Renal cortex interstitium (tissue), 15 donors: Measurements from ENCODE around the gene NAP1L1. TPM values are rescaled to one million over a fixed set of nuclear protein-coding genes. Genes with fewer than 3 reads are reported as not detected.

Experiments
- DNase-seq, 11 donors: peaks; one replicate each; pipeline ENCODE4 v3.0.0-alpha.2; 2013; ENCODE audit warnings: low read depth in 9 of 11, low spot score in 4 of 11; ENCODE audit errors: extremely low read depth in 1 of 11
- long read RNA-seq, 16 experiments: transcript quantifications; one replicate each; lab custom pipeline, GENCODE V29; 2026
- polyA plus RNA-seq, 3 donors: library from polyadenylated mRNA; unstranded; fragments of 120-200 nt; gene quantifications; one replicate each; pipeline ENCODE4 v1.2.1, GENCODE V29; 2013; ENCODE audit not compliant: insufficient read length in 3 of 3

Gene NAP1L1, protein sequence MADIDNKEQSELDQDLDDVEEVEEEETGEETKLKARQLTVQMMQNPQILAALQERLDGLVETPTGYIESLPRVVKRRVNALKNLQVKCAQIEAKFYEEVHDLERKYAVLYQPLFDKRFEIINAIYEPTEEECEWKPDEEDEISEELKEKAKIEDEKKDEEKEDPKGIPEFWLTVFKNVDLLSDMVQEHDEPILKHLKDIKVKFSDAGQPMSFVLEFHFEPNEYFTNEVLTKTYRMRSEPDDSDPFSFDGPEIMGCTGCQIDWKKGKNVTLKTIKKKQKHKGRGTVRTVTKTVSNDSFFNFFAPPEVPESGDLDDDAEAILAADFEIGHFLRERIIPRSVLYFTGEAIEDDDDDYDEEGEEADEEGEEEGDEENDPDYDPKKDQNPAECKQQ
- 1,000 to 10,000 TPM in 1 of 3 donors, 100 to 1,000 TPM in 2; 790 to 1,090 (median 937) TPM for polyA plus RNA-seq
- long read RNA-seq, donor 1, full-length matches to known transcripts: 53 of 285 reads
- long read RNA-seq, donor 1, partial matches to known transcripts: 226 of 285 reads
- long read RNA-seq, donor 1, other reads (novel, unspliced or antisense): 6 of 285 reads
- long read RNA-seq, donor 2, full-length matches to known transcripts: 46 of 142 reads
- long read RNA-seq, donor 2, partial matches to known transcripts: 90 of 142 reads
- long read RNA-seq, donor 2, other reads (novel, unspliced or antisense): 6 of 142 reads
- long read RNA-seq, donor 3, full-length matches to known transcripts: 103 of 239 reads
- long read RNA-seq, donor 3, partial matches to known transcripts: 96 of 239 reads
- long read RNA-seq, donor 3, other reads (novel, unspliced or antisense): 40 of 239 reads
- long read RNA-seq, donor 4, full-length matches to known transcripts: 51 of 103 reads
- long read RNA-seq, donor 4, partial matches to known transcripts: 33 of 103 reads
- long read RNA-seq, donor 4, other reads (novel, unspliced or antisense): 19 of 103 reads
- long read RNA-seq, donor 5: 0 reads
- long read RNA-seq, donor 6, full-length matches to known transcripts: 66 of 177 reads
- long read RNA-seq, donor 6, partial matches to known transcripts: 93 of 177 reads
- long read RNA-seq, donor 6, other reads (novel, unspliced or antisense): 18 of 177 reads
- long read RNA-seq, donor 7, full-length matches to known transcripts: 96 of 270 reads
- long read RNA-seq, donor 7, partial matches to known transcripts: 140 of 270 reads
- long read RNA-seq, donor 7, other reads (novel, unspliced or antisense): 34 of 270 reads
- long read RNA-seq, donor 8, full-length matches to known transcripts: 91 of 371 reads
- long read RNA-seq, donor 8, partial matches to known transcripts: 249 of 371 reads
- long read RNA-seq, donor 8, other reads (novel, unspliced or antisense): 31 of 371 reads
- long read RNA-seq, donor 9, full-length matches to known transcripts: 71 of 155 reads
- long read RNA-seq, donor 9, partial matches to known transcripts: 53 of 155 reads
- long read RNA-seq, donor 9, other reads (novel, unspliced or antisense): 31 of 155 reads
- long read RNA-seq, donor 10, full-length matches to known transcripts: 73 of 182 reads
- long read RNA-seq, donor 10, partial matches to known transcripts: 96 of 182 reads
- long read RNA-seq, donor 10, other reads (novel, unspliced or antisense): 13 of 182 reads
- long read RNA-seq, donor 11, full-length matches to known transcripts: 43 of 84 reads
- long read RNA-seq, donor 11, partial matches to known transcripts: 29 of 84 reads
- long read RNA-seq, donor 11, other reads (novel, unspliced or antisense): 12 of 84 reads
- long read RNA-seq, donor 12, full-length matches to known transcripts: 27 of 65 reads
- long read RNA-seq, donor 12, partial matches to known transcripts: 38 of 65 reads
- long read RNA-seq, donor 12, other reads (novel, unspliced or antisense): 0 of 65 reads
- long read RNA-seq, donor 13: 0 reads
- long read RNA-seq, donor 14, full-length matches to known transcripts: 72 of 132 reads
- long read RNA-seq, donor 14, partial matches to known transcripts: 41 of 132 reads
- long read RNA-seq, donor 14, other reads (novel, unspliced or antisense): 19 of 132 reads
- long read RNA-seq, donor 15, full-length matches to known transcripts: 45 of 59 reads
- long read RNA-seq, donor 15, partial matches to known transcripts: 8 of 59 reads
- long read RNA-seq, donor 15, other reads (novel, unspliced or antisense): 6 of 59 reads
- long read RNA-seq, donor 16, full-length matches to known transcripts: 193 of 407 reads
- long read RNA-seq, donor 16, partial matches to known transcripts: 155 of 407 reads
- long read RNA-seq, donor 16, other reads (novel, unspliced or antisense): 59 of 407 reads

DNA sequence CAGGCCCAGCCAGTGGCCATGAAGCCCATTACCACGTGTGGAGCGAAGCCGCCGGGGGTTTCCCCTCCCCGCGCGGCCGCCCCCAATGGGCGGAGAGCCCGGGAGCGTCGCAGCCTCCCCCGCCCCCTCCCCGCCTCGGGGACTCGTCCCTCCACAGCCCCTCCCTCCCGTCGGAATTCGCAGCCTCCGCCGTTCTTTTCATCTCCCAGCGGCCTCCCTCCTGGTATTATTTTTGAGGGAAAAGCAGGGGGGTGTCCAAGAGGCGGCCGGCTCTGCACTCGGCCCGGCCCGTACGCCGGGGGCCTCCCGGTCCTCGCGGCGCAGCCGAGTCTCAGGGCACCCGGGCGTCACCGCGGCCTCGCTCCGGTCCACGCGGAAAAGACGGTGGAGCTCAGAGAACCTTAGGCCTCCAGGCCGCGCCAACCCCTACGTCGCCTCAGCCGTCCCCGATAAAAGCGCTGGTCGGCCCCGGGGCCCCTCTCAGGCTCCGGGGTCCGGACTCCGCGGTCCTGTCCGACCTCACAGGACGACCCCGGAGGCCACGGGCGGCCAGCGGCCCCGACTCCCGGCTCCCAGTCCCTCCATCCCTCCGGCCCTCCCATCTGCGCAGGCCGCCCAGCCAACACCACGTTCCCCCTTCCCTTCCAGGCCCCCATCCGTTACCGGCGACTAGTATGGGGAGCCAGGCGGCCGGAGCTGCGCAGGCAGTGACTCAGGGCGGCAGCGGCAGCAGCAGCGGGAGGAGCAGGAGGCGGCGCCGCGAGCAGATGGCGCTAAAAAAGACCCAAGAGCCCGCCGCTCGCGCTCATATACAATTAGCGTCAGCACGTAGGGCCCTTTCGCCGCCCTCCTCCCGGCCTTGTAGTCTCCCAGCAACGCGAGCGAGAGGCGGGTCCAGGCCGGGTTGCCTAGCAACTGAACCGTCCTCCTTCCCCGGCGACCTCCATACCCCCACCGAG is at the start of gene NAP1L1:
NAP1L1 (minus strand) TSS at position 782 of the 959 bp plus-strand sequence. CDS start 10,466 bp downstream, outside the sequence.
- DNase-seq: peak; percentile 74 to 96 (median 95)

DNA sequence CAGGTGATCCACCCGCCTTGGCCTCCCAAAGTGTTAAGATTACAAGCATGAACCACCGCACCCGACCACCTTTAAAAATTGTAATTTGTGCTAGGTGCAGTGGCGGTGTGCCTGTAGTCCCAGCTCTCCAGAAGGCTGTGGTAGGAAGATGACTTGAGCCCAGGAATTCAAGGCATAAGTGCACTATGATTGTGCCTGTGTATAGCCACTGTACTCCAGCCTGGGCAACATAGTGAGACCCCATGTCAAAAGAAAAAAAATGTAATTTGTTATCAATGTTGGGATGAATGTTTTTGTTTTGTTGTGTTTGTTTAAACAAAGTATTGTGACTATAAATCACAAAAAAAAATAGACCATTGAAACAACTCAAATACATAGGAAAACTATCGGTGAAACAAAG is 43.1 kb upstream of the NAP1L1 start:
- DNase-seq: no peak

DNA sequence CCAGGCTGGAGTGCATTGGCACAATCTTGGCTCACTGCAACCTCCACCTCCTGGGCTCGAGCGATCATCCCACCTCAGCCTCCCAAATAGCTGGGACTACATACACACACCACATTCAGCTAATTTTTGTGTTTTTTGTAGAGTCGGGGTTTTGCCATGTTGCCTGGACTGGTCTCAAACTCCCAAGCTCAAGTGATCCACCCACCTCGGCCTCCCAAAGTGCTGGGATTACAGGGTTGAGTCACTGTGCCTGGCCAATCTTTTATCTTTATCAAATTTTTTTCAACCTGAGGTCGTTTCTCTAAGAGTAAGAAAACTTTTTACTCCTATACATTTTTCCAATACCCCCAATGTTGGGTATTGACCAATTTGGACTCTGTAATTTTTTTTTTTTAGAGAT is 40.0 kb upstream of the NAP1L1 start:
- DNase-seq: no peak

DNA sequence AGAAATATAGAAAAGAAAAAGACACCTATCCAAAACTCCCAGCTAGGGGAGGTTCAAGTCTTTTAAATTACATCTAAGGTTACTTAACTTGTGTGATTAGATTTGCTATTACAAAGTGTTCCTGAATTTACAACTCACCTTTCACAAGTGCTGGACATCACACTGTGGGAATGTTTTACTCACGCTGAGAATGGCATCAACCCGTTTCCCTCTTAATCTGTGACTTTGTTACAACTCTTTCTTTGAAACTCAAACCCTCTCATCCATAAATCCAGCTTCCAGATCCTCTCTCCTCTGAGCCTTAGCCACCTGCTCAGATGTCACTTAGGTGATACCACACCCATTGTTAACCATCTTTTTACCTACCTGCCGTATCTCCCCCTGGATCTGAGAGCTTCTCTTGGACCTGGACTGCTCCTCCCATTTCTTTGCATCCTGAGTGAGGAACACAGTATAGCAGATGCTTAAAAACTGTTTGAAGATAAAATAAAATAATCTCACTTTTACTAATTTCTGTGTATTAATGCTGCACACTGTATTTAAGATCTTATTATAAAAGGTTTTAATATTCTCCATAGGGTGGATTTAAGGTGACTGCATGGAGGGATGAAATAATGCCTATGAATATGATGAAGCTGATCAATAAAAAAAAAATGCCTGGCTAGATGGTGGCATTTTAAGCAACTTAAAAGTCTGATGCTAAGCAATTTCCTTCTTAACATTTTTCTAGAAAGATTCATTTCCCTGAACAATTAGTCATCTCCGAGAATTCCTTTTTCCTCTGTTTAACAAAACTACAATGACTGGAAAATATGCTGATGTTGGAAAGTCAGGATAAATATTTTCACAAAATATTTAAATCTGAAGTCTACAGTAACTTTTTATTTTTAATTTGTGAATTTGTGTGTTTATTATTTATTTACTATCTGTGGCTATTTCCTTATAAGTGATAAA is 39.1 kb upstream of the NAP1L1 start:
- no peak for DNase-seq

DNA sequence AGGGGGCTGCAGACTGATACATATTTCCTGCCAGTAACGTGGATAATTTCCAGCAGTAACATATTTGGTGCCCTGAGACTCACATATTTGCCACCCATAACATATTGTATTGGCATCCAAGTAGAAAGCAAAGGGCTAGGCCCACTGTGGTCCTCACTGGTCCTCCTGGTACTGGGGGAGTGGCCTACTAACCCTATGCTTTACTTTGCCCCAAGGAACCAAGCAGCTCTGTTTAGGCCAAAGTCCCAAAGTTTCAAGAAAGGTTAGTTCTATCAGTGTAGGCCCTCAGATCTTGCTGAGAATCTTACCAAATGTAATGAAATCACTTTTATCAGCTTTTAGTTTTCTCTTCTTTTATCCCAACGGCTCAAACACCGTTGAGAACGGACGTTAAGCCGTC is 35.4 kb upstream of the NAP1L1 start:
- DNase-seq: no peak

DNA sequence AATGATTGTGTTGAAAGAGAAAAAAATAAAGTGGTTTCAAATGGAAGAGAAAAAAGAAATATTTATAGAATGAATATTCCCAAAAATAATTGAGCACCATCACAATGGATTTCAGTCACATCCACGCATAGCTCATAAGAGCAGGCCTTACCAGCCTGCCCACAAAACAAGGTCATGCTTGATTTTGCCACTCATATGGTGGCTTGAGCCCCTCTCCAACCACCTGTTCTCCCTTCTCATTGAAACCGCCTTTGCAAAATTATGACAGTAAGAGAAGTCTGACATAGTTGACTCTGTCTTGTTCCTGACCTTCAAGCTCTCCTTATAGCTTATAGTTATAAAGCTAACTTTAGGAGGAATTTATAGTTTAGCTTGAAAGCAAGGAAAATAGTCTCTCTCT is 33.3 kb upstream of the NAP1L1 start:
- DNase-seq: no peak

DNA sequence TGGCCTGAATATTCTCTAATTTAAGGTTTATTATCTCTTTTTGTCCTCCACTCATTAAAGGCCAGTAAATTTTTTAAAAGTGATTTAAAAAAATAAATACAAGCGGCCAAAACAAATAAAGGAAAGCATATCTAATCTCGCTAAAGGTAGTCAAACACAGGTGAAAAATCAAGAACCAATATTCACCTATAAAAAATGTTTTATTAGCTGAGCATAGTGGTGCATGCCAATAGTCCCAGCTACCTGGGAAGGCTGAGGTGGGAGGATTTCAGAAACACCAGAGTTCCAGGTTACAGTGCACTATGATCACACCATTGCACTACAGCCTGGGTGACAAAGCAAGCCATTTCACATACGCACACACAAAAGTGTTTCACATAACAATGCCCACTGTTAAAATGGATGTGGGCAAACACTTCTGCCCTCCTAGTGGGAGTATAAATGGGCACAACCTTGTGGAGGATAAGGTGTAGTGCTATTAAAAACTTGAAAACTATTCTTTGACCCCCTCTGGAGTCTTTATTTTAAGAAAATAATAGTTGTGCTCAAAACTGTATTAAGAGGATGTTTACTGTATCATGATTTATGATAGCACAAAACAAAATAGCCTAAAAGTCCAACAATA is 32.7 kb upstream of the NAP1L1 start:
- DNase-seq: no peak

DNA sequence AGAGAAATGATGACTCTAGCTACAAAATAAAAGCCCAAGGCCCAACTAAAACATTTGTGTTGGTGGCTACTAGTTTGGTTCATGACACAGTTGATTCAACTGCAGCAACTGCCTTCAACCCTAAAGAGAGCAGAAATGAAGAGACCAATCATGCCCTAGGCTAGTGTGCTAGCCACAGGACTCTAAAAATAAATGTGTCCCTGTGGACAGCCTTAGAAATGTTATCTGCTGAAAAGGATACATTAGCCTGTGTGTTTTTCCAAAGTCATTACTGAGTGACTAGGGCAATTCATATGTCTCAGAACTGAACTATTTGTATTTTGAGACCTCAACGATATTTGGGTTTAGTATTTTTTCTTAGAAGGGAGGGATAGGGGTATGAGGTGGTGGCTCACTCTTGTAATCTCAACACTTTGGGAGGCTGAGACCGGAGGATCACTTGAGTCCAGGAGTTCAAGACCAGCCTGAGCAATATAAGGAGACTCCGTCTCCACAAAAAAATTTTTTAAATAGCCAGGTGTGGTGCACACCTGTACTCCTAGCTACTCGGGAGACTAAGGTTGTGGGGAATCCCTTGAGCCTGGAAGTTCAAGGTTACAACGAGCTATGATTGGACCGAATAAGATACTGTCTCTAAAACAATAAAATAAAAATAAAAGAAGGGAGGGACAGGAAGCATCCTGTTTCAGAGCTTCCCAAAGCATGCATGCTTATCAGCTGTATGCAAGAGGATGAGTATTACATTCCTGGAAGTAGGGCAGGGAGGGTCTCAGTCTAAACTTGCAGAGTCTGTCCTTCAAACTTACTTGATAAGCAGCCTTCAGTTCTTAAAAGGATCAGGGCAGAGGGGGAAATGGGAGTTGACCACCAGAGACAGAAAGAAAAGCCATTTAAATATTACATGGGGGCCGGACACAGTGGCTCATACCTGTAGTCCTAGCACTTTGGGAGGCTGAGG is 29.6 kb upstream of the NAP1L1 start:
- no peak for DNase-seq

DNA sequence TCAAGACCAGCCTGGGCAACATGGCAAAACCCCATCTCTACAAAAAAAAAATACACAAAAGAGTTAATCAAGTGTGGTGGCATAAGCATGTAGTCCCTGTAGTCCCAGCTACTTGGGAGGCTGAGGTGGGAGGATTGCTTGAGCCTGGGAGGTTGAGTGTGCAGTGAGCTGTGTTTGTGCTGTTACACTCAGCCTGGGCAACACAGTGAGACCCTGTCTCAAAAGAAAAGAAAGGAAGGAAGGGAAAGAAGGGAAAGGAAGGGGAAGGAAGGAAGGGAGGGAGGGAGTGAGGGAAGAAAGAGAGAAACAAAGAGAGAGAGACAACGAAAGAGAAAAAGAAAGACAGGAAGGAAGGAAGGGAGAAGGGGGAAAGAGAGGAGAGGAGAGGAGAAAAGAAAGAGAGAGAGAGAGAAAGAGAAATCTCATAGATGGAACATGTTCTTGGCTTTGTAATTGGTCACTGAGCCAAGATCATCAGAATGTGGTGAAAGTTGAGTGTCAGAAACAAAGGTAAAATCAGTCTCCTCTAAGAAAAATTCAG is 26.8 kb upstream of the NAP1L1 start:
- no peak for DNase-seq

DNA sequence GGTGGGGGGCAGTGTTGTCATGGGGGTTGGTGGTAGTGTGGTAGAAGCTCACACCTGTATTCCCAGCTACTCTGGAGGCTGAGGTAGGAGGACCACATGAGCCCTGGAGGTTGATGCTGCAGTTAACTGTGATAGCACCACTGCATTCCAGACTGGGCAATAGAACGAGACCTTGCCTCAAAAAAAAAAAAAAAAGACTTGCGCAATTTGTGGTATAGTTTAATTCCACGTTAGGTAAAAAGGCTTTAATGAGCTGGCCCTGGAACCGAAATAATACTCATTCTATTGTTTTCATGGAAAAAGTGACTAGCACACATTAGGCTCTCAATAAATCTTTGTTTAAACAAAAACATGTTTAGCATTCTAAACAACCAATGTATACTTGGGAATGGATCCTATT is 25.4 kb upstream of the NAP1L1 start:
- DNase-seq: no peak

DNA sequence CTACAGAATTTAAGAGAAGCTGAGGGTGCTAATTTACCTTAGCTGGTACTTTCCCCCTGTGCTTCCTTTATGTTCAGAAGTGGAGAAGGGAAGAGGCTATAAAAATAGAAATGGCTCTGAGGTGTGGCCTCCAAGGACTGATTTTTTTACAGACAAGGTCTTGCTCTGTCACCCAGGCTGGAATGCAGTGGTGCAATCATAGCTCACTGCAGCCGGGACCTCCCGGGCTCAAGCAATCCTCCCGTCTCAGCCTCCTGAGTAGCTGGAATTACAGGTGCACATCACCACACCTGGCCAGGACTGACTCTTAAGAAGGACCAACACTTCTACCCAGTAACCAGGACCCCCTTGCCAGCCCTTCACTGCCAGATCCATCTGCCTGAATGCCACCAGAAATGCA is 23.9 kb upstream of the NAP1L1 start:
- DNase-seq: no peak

DNA sequence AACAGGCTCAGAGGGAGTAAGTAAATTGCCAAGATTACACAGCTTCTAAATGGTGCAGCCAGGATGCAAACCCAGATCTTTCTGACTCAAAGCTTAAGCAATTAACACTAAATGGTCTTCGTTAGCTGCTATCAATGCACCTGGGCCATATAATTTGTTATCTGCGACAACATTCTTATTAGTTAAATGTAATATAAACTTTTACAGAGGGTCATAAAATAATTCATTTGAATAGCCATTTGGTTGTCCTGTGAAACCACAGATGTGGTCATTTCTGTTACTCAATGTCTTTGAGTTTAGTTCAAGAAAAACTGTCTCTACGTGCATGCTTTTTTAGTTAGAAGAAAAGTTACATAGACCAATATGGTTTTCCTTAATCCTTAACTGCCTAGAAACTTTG is 22.1 kb upstream of the NAP1L1 start:
- DNase-seq: no peak

DNA sequence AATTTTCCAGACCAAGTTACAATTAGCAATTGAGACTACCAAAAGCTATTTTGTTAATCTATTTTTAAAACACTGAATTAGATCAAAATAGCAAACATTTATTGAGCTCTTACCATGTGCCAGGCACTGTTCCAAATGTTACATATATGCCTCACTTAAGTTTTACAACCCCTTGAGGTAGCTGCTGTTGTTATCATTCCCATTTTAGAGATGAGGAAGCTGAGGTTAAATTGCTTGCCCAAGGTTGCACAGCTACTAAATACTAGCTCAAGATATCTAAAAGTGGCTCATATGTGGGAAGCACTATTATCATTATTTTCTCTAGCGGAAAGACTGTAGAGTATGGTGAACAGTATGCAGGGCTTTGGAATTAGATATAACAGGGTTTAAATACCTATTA is 19.5 kb upstream of the NAP1L1 start:
- DNase-seq: no peak
